ENCODE data around the gene NANOS1. TPM values are rescaled to one million over a fixed set of nuclear protein-coding genes. Genes with fewer than 3 reads are reported as not detected.

The NANOS1 gene
- total and polyA plus RNA-seq, 9 of the 15 experiments (the other 6 are each of a cell fraction or from before 2014, with no cell fraction given), result 0.14 to 1.6 (median 0.83) TPM; not detected in 1

DNA sequence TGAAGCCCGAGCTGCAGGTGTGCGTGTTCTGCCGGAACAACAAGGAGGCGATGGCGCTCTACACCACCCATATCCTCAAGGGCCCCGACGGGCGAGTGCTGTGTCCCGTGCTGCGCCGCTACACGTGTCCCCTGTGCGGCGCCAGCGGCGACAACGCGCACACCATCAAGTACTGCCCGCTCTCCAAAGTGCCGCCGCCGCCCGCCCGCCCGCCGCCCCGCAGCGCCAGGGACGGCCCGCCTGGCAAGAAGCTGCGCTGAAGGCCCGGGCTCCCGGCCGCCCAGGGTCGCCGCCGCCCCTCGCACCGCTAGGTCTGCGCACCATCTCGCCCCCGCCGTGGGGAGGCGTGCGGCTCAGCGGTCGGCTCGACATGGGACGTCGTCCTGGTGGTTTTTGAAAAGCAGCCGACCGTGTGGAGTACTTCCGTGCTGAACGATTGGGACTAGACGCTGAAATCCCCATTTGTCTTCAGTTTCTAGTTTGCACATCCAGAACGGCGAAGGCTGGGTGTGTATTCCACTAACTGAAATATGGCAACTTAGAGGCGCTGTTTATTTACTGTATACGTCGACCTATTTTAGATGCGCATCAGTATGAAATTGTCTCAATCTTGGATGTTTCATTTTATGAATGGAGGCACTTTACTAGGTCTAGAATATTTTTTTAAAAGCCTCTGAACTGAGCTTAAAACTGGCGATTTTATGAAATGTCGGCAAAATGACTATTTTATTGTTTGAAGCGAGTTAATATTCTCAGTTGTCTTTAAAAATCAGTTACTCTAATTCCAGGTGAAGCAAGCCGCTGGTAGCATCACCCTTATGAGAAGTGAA lies 1.1 kb downstream of the NANOS1 start (continued):
- no peak for TF ChIP-seq ATF1 (CRISPR knock-in tag; IDR thresholded peaks at IDR 0.05)
- no peak for TF ChIP-seq ATF1 (tag; IDR thresholded peaks at IDR 0.05)
- no peak for TF ChIP-seq TCF7 (IDR thresholded peaks at IDR 0.05; ENCODE audit: borderline replicate concordance)
- TF ChIP-seq, protein P1, sequence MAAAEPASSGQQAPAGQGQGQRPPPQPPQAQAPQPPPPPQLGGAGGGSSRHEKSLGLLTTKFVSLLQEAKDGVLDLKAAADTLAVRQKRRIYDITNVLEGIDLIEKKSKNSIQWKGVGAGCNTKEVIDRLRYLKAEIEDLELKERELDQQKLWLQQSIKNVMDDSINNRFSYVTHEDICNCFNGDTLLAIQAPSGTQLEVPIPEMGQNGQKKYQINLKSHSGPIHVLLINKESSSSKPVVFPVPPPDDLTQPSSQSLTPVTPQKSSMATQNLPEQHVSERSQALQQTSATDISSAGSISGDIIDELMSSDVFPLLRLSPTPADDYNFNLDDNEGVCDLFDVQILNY (CRISPR knock-in tag; IDR thresholded peaks at IDR 0.05), result no peak
- TF ChIP-seq NUFIP1 (IDR thresholded peaks at IDR 0.05; ENCODE audit: partially characterized antibody), result no peak
- no peak for TF ChIP-seq PTRF (tag; IDR thresholded peaks at IDR 0.05)
- no peak for TF ChIP-seq RUNX1 (IDR thresholded peaks at IDR 0.05; ENCODE audit: low read depth)
- TF ChIP-seq E2F3 (CRISPR knock-in tag; IDR thresholded peaks at IDR 0.05), result no peak
- no peak for TF ChIP-seq ZNF239 (CRISPR knock-in tag; IDR thresholded peaks at IDR 0.05)
- TF ChIP-seq, protein P2, sequence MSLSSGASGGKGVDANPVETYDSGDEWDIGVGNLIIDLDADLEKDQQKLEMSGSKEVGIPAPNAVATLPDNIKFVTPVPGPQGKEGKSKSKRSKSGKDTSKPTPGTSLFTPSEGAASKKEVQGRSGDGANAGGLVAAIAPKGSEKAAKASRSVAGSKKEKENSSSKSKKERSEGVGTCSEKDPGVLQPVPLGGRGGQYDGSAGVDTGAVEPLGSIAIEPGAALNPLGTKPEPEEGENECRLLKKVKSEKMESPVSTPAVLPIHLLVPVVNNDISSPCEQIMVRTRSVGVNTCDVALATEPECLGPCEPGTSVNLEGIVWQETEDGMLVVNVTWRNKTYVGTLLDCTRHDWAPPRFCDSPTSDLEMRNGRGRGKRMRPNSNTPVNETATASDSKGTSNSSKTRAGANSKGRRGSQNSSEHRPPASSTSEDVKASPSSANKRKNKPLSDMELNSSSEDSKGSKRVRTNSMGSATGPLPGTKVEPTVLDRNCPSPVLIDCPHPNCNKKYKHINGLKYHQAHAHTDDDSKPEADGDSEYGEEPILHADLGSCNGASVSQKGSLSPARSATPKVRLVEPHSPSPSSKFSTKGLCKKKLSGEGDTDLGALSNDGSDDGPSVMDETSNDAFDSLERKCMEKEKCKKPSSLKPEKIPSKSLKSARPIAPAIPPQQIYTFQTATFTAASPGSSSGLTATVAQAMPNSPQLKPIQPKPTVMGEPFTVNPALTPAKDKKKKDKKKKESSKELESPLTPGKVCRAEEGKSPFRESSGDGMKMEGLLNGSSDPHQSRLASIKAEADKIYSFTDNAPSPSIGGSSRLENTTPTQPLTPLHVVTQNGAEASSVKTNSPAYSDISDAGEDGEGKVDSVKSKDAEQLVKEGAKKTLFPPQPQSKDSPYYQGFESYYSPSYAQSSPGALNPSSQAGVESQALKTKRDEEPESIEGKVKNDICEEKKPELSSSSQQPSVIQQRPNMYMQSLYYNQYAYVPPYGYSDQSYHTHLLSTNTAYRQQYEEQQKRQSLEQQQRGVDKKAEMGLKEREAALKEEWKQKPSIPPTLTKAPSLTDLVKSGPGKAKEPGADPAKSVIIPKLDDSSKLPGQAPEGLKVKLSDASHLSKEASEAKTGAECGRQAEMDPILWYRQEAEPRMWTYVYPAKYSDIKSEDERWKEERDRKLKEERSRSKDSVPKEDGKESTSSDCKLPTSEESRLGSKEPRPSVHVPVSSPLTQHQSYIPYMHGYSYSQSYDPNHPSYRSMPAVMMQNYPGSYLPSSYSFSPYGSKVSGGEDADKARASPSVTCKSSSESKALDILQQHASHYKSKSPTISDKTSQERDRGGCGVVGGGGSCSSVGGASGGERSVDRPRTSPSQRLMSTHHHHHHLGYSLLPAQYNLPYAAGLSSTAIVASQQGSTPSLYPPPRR (CRISPR knock-in tag; IDR thresholded peaks at IDR 0.05; ENCODE audit: borderline replicate concordance), result no peak
- TF ChIP-seq ILF3 (IDR thresholded peaks at IDR 0.05; ENCODE audit: borderline replicate concordance), result no peak
- no peak for TF ChIP-seq ESRRB (CRISPR knock-in tag; IDR thresholded peaks at IDR 0.05; ENCODE audit: borderline replicate concordance)
- no peak for TF ChIP-seq ZNF354B (CRISPR knock-in tag; IDR thresholded peaks at IDR 0.05)
- TF ChIP-seq ZNF444 (CRISPR knock-in tag; IDR thresholded peaks at IDR 0.05), result no peak
- TF ChIP-seq NCOA6 (IDR thresholded peaks at IDR 0.05), result no peak
- TF ChIP-seq, protein P3, sequence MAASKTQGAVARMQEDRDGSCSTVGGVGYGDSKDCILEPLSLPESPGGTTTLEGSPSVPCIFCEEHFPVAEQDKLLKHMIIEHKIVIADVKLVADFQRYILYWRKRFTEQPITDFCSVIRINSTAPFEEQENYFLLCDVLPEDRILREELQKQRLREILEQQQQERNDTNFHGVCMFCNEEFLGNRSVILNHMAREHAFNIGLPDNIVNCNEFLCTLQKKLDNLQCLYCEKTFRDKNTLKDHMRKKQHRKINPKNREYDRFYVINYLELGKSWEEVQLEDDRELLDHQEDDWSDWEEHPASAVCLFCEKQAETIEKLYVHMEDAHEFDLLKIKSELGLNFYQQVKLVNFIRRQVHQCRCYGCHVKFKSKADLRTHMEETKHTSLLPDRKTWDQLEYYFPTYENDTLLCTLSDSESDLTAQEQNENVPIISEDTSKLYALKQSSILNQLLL (CRISPR knock-in tag; IDR thresholded peaks at IDR 0.05; ENCODE audit: borderline replicate concordance), result no peak
- no peak for TF ChIP-seq KAT2B (IDR thresholded peaks at IDR 0.05; ENCODE audit: low read depth, low read length)
- no peak for TF ChIP-seq TRIM28 (IDR thresholded peaks at IDR 0.05)
- TF ChIP-seq EZH2 (IDR thresholded peaks at IDR 0.05; ENCODE audit: borderline replicate concordance, low read depth, low read length), result no peak
- TF ChIP-seq, protein P4, sequence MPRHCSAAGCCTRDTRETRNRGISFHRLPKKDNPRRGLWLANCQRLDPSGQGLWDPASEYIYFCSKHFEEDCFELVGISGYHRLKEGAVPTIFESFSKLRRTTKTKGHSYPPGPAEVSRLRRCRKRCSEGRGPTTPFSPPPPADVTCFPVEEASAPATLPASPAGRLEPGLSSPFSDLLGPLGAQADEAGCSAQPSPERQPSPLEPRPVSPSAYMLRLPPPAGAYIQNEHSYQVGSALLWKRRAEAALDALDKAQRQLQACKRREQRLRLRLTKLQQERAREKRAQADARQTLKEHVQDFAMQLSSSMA (CRISPR knock-in tag; IDR thresholded peaks at IDR 0.05), result no peak
- TF ChIP-seq, protein P5, sequence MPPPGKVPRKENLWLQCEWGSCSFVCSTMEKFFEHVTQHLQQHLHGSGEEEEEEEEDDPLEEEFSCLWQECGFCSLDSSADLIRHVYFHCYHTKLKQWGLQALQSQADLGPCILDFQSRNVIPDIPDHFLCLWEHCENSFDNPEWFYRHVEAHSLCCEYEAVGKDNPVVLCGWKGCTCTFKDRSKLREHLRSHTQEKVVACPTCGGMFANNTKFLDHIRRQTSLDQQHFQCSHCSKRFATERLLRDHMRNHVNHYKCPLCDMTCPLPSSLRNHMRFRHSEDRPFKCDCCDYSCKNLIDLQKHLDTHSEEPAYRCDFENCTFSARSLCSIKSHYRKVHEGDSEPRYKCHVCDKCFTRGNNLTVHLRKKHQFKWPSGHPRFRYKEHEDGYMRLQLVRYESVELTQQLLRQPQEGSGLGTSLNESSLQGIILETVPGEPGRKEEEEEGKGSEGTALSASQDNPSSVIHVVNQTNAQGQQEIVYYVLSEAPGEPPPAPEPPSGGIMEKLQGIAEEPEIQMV (tag; conservative IDR thresholded peaks at IDR 0.05; ENCODE audit: low read depth), result no peak
